Activated CD4-positive, alpha-beta T cell treated with anti-CD3 and anti-CD28 coated beads for 36 hours (primary cell): ENCODE data around the gene LRRC8C. TPM values are rescaled to one million over a fixed set of nuclear protein-coding genes. Genes with fewer than 3 reads are reported as not detected.
A peak's percentile ranks its signal among the peaks of the same experiment; 100 is the strongest.

Experiments used
- ATAC-seq: fragments of 200-7000 bp; cut with Tn5 transposase; one replicate; pipeline ENCODE4 v1.10.0; 2021; ENCODE audit warnings: mild to moderate bottlenecking, moderate library complexity
- CTCF ChIA-PET: fragments of 350-600 bp; sonication (Branson Sonifier 250); formaldehyde crosslinking; loops from one replicate; lab custom pipeline; 2021; ENCODE audit warnings: antibody characterized with exemption; lab: Charles Lee
- POLR2A ChIA-PET: fragments of 350-600 bp; sonication (Branson Sonifier 250); formaldehyde crosslinking; loops from one replicate; lab custom pipeline; 2021; ENCODE audit warnings: antibody characterized with exemption, inconsistent platforms; lab: Charles Lee
- DNase-seq: peaks from one replicate; pipeline ENCODE4 v3.0.0-alpha.2; 2020
- H3K27ac Mint-ChIP-seq: one replicate; pipeline ENCODE4 v1.8.0; 2021; ENCODE audit warnings: mixed read lengths
- H3K27me3 Mint-ChIP-seq: one replicate; pipeline ENCODE4 v1.8.0; 2021; ENCODE audit warnings: mixed read lengths
- H3K36me3 Mint-ChIP-seq: one replicate; pipeline ENCODE4 v1.8.0; 2021; ENCODE audit warnings: low read depth, mixed read lengths
- H3K4me1 Mint-ChIP-seq: one replicate; pipeline ENCODE4 v1.8.0; 2021; ENCODE audit warnings: mixed read lengths
- H3K4me3 Mint-ChIP-seq: one replicate; pipeline ENCODE4 v1.8.0; 2021; ENCODE audit warnings: mild to moderate bottlenecking, moderate library complexity, mixed read lengths
- H3K9me3 Mint-ChIP-seq: one replicate; pipeline ENCODE4 v1.8.0; 2021; ENCODE audit warnings: low read depth, mixed read lengths
- intact Hi-C, 2 experiments: fragments of 100-400 bp; cut with DNase I in 1 of 2; cut with micrococcal nuclease in 1 of 2; formaldehyde crosslinking; loops; one replicate each; pipeline versions ENCODE4 v1.14.2 to v1.15.1; 2022 to 2024; cut with DNase I, micrococcal nuclease
- total RNA-seq, 2 experiments: library from RNA; stranded (reverse); gene quantifications; one replicate each; pipeline ENCODE4 v1.2.3, GENCODE V29; 2021

The LRRC8C gene
- total RNA-seq, 2 experiments from 2014 or later, result 31.5 to 37.1 TPM

- CTCF ChIA-PET, result interaction anchor here (0.7 to 2.7 kb wide), 11 partner anchors 8 to 202 kb away, joined by 3 to 17 read pairs (median 4); no protein-coding TSS in a partner anchor
- intact Hi-C loops, result loop anchor here in 1 of 2 experiments (2.0 to 5.0 kb wide), 2 partner anchors 16 to 49 kb away; no protein-coding TSS in a partner anchor
- Mint-ChIP-seq H3K4me3 (no peak overlapping the region), H3K9me3 (peaks cover 7% of the 10 kb centered on the region), H3K27me3 (no peaks in the 10 kb centered on the region), H3K36me3 (peaks cover 78% of the 10 kb centered on the region), H3K27ac (peak overlapping the region; percentile 91), H3K4me1 (peaks cover 68% of the 10 kb centered on the region)
- DNase-seq (no peak), ATAC-seq (peak; percentile 55)
- POLR2A ChIA-PET, result interaction anchor here (0.6 to 1.4 kb wide), 4 partner anchors 14 to 371 kb away, joined by 3 to 5 read pairs (median 3); no protein-coding TSS in a partner anchor
Measured at GRCh38 chr1:89686520-89686919, 53.6 kb downstream of the LRRC8C start.

- Mint-ChIP-seq H3K27ac (peak overlapping the region; percentile 91), H3K27me3 (no peaks in the 10 kb centered on the region), H3K4me1 (peaks cover 74% of the 10 kb centered on the region), H3K36me3 (peaks cover 81% of the 10 kb centered on the region), H3K4me3 (no peak overlapping the region), H3K9me3 (peaks cover 6% of the 10 kb centered on the region)
- DNase-seq (no peak), ATAC-seq (peak; percentile 70)
- CTCF ChIA-PET, result interaction anchor here (0.7 to 2.7 kb wide), 13 partner anchors 8 to 324 kb away, joined by 3 to 17 read pairs (median 4); no protein-coding TSS in a partner anchor
- POLR2A ChIA-PET, result interaction anchor here (0.6 to 1.4 kb wide), 3 partner anchors 15 to 94 kb away, joined by 3 to 5 read pairs (median 5); no protein-coding TSS in a partner anchor
- intact Hi-C loops, result loop anchor here in 1 of 2 experiments (2.0 to 5.0 kb wide), 2 partner anchors 16 to 50 kb away; no protein-coding TSS in a partner anchor
Measured at GRCh38 chr1:89687254-89687653, 54.3 kb downstream of the LRRC8C start.

DNA sequence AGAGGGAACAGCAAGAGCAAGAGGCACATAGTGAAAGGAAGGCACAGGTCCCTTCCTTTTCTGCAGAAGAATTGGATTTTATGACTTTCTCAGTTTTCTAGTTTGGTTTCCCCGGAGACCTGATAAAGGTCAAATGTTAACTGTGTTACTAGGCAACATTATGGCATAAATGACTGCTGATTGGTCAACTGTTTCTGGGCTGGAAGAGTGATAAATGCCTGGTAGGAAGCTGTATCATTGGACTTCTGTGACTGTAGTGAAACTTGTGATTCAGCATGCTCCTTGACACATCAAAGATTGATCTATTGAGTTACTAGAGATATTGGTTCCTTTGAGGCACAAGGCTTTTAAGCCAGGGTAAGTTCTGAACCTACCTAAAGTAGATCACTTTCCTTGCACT lies 55.7 kb downstream of the LRRC8C start:
- Mint-ChIP-seq H3K27me3 (no peaks in the 10 kb centered on the region), H3K9me3 (peaks cover 6% of the 10 kb centered on the region), H3K36me3 (peaks cover 85% of the 10 kb centered on the region), H3K4me3 (no peak overlapping the region), H3K4me1 (peaks cover 88% of the 10 kb centered on the region), H3K27ac (peak overlapping the region; percentile 77)
- DNase-seq (no peak), ATAC-seq (peak; percentile 71)
- CTCF ChIA-PET, result interaction anchor here (2.6 to 2.7 kb wide), 2 partner anchors 15 to 74 kb away, joined by 13 to 17 read pairs; no protein-coding TSS in a partner anchor
- POLR2A ChIA-PET, result interaction anchor here (0.5 to 0.6 kb wide), 2 partner anchors 21 to 93 kb away, joined by 3 to 6 read pairs; no protein-coding TSS in a partner anchor
- intact Hi-C loops, result loop anchor here in 1 of 2 experiments (2.0 to 5.0 kb wide), 2 partner anchors 36 to 51 kb away; no protein-coding TSS in a partner anchor

DNA sequence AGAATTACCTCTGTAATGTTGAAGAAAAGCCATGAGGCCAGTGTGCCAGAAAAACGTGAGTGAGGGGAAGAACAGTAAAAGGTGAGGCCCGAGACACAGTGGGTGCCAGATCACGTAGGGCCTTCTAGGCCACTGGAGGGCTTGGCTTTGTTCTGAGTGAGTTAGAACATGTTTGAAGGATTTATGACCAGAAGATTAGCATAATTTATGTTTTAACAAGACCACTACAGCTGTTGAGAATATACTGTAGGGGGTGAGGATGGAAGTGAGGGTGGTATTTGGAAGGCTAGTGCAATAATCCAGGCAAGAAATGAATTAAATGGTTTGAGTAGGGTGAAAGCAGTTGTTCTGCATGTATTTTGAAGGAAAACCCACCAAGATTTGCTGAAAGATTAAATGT lies 56.3 kb downstream of the LRRC8C start:
- peaks cover 92% of the 10 kb centered on the region for H3K4me1 Mint-ChIP-seq
- ChIA-PET CTCF (interaction anchor here (0.7 to 2.7 kb wide), 3 partner anchors 10 to 74 kb away, joined by 3 to 17 read pairs (median 13); no protein-coding TSS in a partner anchor), POLR2A (interaction anchor here (0.6 kb wide), 1 partner anchor 92 kb away, joined by 3 read pairs; no protein-coding TSS in a partner anchor)
- no peak for ATAC-seq
- peak overlapping the region; percentile 77 for H3K27ac Mint-ChIP-seq
- H3K27me3 Mint-ChIP-seq, result no peaks in the 10 kb centered on the region
- peaks cover 6% of the 10 kb centered on the region for H3K9me3 Mint-ChIP-seq
- H3K36me3 Mint-ChIP-seq, result peaks cover 87% of the 10 kb centered on the region
- H3K4me3 Mint-ChIP-seq, result no peak overlapping the region
- intact Hi-C loops, result loop anchor here in 1 of 2 experiments (2.0 to 5.0 kb wide), 2 partner anchors 36 to 52 kb away; no protein-coding TSS in a partner anchor
- no peak for DNase-seq

GRCh38 chr1:89690595-89690994 lies 57.7 kb downstream of the LRRC8C start:
- DNase-seq, result no peak
- POLR2A ChIA-PET, result no interaction called here
- no peak for ATAC-seq
- Mint-ChIP-seq H3K4me3 (no peak overlapping the region), H3K36me3 (peaks cover 84% of the 10 kb centered on the region), H3K4me1 (peaks cover 95% of the 10 kb centered on the region), H3K27me3 (no peaks in the 10 kb centered on the region), H3K9me3 (peaks cover 4% of the 10 kb centered on the region), H3K27ac (no peak overlapping the region)
- intact Hi-C loops, result no loop called here
- CTCF ChIA-PET, result no interaction called here

GRCh38 chr1:89692601-89693521 lies 59.9 kb downstream of the LRRC8C start:
- H3K9me3 Mint-ChIP-seq, result no peaks in the 10 kb centered on the region
- peaks cover 80% of the 10 kb centered on the region for H3K36me3 Mint-ChIP-seq

DNA sequence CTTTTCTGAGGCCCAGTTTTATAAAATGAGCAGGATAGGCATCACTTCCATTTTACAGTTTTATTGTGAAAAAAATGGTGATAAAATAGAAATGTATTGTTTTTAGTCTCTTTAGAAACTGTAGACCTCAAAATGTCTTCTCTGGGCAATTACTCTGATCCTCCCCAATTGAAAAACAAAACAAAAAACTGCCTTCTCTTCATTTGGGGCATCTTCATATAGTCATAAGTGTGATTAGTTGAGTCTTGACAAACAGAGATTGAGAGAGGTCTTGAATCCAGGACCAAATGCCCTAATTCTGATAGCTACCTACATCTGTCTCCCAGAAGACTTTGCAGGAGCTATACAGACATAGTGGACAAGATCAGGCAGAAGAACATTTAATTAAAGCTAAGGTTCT lies 62.9 kb downstream of the LRRC8C start:
- POLR2A ChIA-PET, result interaction anchor here (0.7 kb wide), 1 partner anchor 40 kb away, joined by 3 read pairs; no protein-coding TSS in a partner anchor
- peak overlapping the region; percentile 85 for H3K27ac Mint-ChIP-seq
- H3K4me3 Mint-ChIP-seq, result no peak overlapping the region
- intact Hi-C loops, result no loop called here
- ATAC-seq (peak; percentile 40), DNase-seq (no peak)
- peaks cover 97% of the 10 kb centered on the region for H3K4me1 Mint-ChIP-seq
- CTCF ChIA-PET, result interaction anchor here (0.7 to 3.4 kb wide), 10 partner anchors 9 to 81 kb away, joined by 3 to 19 read pairs (median 6); no protein-coding TSS in a partner anchor
- H3K27me3 Mint-ChIP-seq, result no peaks in the 10 kb centered on the region
- H3K36me3 Mint-ChIP-seq, result peaks cover 79% of the 10 kb centered on the region
- no peaks in the 10 kb centered on the region for H3K9me3 Mint-ChIP-seq

More at GRCh38 chr1:89692601-89693521, 59.9 kb downstream of the LRRC8C start:
- H3K4me3 Mint-ChIP-seq, result no peak overlapping the region
- peak overlapping the region; percentile 74 for H3K27ac Mint-ChIP-seq
- intact Hi-C loops, result loop anchor here in 1 of 2 experiments (2.0 kb wide), 1 partner anchor 70 kb away; no protein-coding TSS in a partner anchor
- ChIA-PET CTCF (interaction anchor here (1.1 to 1.5 kb wide), 4 partner anchors 24 to 88 kb away, joined by 3 to 5 read pairs (median 3); no protein-coding TSS in a partner anchor), POLR2A (no interaction called here)
- H3K4me1 Mint-ChIP-seq, result peaks cover 94% of the 10 kb centered on the region
- ATAC-seq (no peak), DNase-seq (no peak)
- no peaks in the 10 kb centered on the region for H3K27me3 Mint-ChIP-seq

GRCh38 chr1:89697383-89697782 lies 64.5 kb downstream of the LRRC8C start:
- H3K27me3 Mint-ChIP-seq, result no peaks in the 10 kb centered on the region
- H3K36me3 Mint-ChIP-seq, result peaks cover 78% of the 10 kb centered on the region
- ChIA-PET POLR2A (no interaction called here), CTCF (interaction anchor here (0.7 to 2.0 kb wide), 5 partner anchors 10 to 72 kb away, joined by 3 to 13 read pairs (median 4); no protein-coding TSS in a partner anchor)
- DNase-seq (no peak), ATAC-seq (no peak)
- H3K27ac Mint-ChIP-seq, result peak overlapping the region; percentile 58
- peaks cover 97% of the 10 kb centered on the region for H3K4me1 Mint-ChIP-seq
- intact Hi-C loops, result no loop called here
- no peaks in the 10 kb centered on the region for H3K9me3 Mint-ChIP-seq
- H3K4me3 Mint-ChIP-seq, result no peak overlapping the region

DNA sequence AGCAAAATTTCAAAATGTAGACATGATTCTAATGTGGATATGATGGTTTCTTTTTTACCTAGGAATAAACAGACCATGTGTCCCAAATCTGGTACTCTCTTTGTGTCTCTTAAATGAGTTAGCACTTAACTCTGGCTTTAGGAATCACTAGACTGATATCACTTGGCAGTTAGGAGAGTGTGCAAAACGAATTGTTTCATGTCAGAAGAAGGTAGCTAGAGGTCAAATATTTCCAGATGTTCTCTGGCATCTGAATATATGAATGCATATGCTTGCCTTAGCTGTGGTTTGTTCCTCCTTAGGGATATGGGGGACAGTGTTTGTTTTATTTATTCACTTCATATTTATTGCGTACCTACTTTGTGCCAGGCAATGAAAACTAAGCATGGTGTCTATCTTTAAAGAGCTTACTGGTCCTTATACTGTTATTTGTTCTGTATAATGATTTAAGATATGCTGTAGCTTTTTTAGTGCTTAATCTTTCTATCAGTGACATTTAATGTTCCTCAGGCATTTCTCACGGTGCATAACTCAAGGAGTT lies 65.2 kb downstream of the LRRC8C start:
- H3K9me3 Mint-ChIP-seq, result no peaks in the 10 kb centered on the region

DNA sequence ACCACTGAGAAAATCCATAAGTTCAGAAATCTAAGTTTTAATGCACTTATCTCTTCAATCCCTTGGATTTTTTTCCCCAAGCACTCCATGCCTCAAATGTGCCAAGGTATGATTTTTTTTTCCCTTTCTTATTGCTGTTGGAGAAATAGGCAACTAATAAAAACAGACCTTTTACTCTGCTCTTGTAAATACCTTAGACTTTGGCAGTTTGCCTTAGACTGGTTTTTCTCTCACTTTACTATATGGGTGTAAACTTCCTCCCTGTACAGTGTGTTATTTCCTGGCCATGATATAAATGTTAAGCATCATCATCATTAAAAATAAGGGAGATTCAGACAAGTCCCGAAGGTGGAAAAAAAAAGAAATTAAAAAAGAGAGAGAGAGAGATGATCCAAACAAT lies 65.7 kb downstream of the LRRC8C start:
- intact Hi-C loops, result loop anchor here in 1 of 2 experiments (2.0 kb wide), 1 partner anchor 18 kb away; no protein-coding TSS in a partner anchor
- ATAC-seq, result no peak

More for the DNA sequence above, 65.2 kb downstream of the LRRC8C start:
- intact Hi-C loops, result loop anchor here in 1 of 2 experiments (2.0 kb wide), 1 partner anchor 19 kb away; no protein-coding TSS in a partner anchor
- H3K4me3 Mint-ChIP-seq, result no peak overlapping the region
- H3K27ac Mint-ChIP-seq, result peak overlapping the region; percentile 58
- POLR2A ChIA-PET, result interaction anchor here (1.1 kb wide), 1 partner anchor 39 kb away, joined by 3 read pairs; no protein-coding TSS in a partner anchor
- CTCF ChIA-PET, result interaction anchor here (1.0 to 2.0 kb wide), 5 partner anchors 9 to 65 kb away, joined by 3 to 13 read pairs (median 4); no protein-coding TSS in a partner anchor
- no peak for DNase-seq
- H3K27me3 Mint-ChIP-seq, result no peaks in the 10 kb centered on the region
- ATAC-seq, result no peak
- H3K4me1 Mint-ChIP-seq, result peaks cover 94% of the 10 kb centered on the region
- H3K36me3 Mint-ChIP-seq, result peaks cover 78% of the 10 kb centered on the region

More for the DNA sequence above, 65.7 kb downstream of the LRRC8C start:
- peak overlapping the region; percentile 17 for H3K4me3 Mint-ChIP-seq
- H3K9me3 Mint-ChIP-seq, result peaks cover 2% of the 10 kb centered on the region
- ChIA-PET CTCF (interaction anchor here (0.6 to 2.0 kb wide), 8 partner anchors 9 to 215 kb away, joined by 3 to 13 read pairs (median 3); no protein-coding TSS in a partner anchor), POLR2A (interaction anchor here (1.1 kb wide), 1 partner anchor 39 kb away, joined by 3 read pairs; no protein-coding TSS in a partner anchor)
- H3K27ac Mint-ChIP-seq, result peak overlapping the region; percentile 94
- peaks cover 78% of the 10 kb centered on the region for H3K36me3 Mint-ChIP-seq
- peaks cover 89% of the 10 kb centered on the region for H3K4me1 Mint-ChIP-seq
- H3K27me3 Mint-ChIP-seq, result no peaks in the 10 kb centered on the region
- no peak for DNase-seq
